Kidney (tissue), 14 donors: Measurements from ENCODE around the gene PPM1N. TPM values are rescaled to one million over a fixed set of nuclear protein-coding genes. Genes with fewer than 3 reads are reported as not detected.

Experiments
- DNase-seq, 5 donors: peaks; one replicate each; pipeline ENCODE4 v3.0.0-alpha.2; 2013 to 2020
- FAIRE-seq: peaks from 2 replicates; lab custom pipeline; 2012; peaks lifted over from hg19 to GRCh38; lab: Jason Lieb, UNC
- H3K27ac ChIP-seq, 2 donors: one replicate each; pipeline ENCODE4 v1.7.0; 2013; ENCODE audit warnings: low read depth in 2 of 2, low read length in 2 of 2, inconsistent platforms in 1 of 2
- H3K27me3 ChIP-seq: one replicate; pipeline ENCODE4 v1.7.1; 2013; ENCODE audit warnings: low read length, inconsistent platforms; ENCODE audit not compliant: control insufficient read depth, insufficient read depth
- H3K36me3 ChIP-seq, 3 donors: one replicate each; pipeline versions ENCODE4 v1.7.0 to v1.7.1; 2013; ENCODE audit warnings: low read length in 3 of 3, control low read depth in 1 of 3, inconsistent platforms in 1 of 3; ENCODE audit not compliant: insufficient read depth in 3 of 3, control insufficient read depth in 2 of 3
- H3K4me1 ChIP-seq, 3 donors: one replicate each; pipeline versions ENCODE4 v1.7.0 to v1.7.1; 2013; ENCODE audit warnings: low read length in 3 of 3, inconsistent platforms in 1 of 3, low read depth in 1 of 3; ENCODE audit not compliant: control insufficient read depth in 2 of 3, insufficient read depth in 2 of 3
- H3K4me3 ChIP-seq, 3 donors: one replicate each; pipeline versions ENCODE4 v1.7.0 to v1.8.1; 2013; ENCODE audit warnings: low read length in 3 of 3, control low read depth in 1 of 3, inconsistent platforms in 1 of 3
- H3K9ac ChIP-seq, 3 donors: one replicate each; pipeline versions ENCODE4 v1.7.0 to v1.7.1; 2013; ENCODE audit warnings: low read length in 3 of 3, control low read depth in 1 of 3, inconsistent platforms in 1 of 3
- H3K9me3 ChIP-seq, 3 donors: one replicate each; pipeline versions ENCODE4 v1.7.0 to v1.7.1; 2013; ENCODE audit warnings: low read length in 3 of 3, control low read depth in 1 of 3, inconsistent platforms in 1 of 3; ENCODE audit not compliant: control insufficient read depth in 2 of 3, insufficient read depth in 1 of 3
- CTCF ChIP-seq: IDR thresholded peaks from 3 replicates; pipeline ENCODE4 v1.5.1; 2012; ENCODE audit warnings: mild to moderate bottlenecking, moderate library complexity, borderline replicate concordance; ENCODE audit not compliant: insufficient read depth; ENCODE audit errors: extremely low read depth
- intact Hi-C: fragments of 100-400 bp; cut with DNase I; formaldehyde crosslinking; loops from one replicate; pipeline ENCODE4 v1.11.1; 2022
- polyA plus RNA-seq: library from polyadenylated mRNA; stranded (reverse); fragments of 350-450 nt; fragmentation: Illumina TruSeq; extraction: RNeasy Lipid Tissue Mini Kit (QIAGEN cat#74804); gene quantifications from one replicate; pipeline ENCODE4 v1.2.3, GENCODE V29; 2014; ENCODE audit warnings: low read depth, low replicate concordance; ENCODE audit not compliant: insufficient read depth
- total RNA-seq: library from RNA; stranded (reverse); fragmentation: NEBNext Ultra II Directional; extraction: Animal tissue kit (Norgen Biotek cat#: 25700); gene quantifications from one replicate; pipeline ENCODE4 v1.2.1, GENCODE V29; 2021
- donor health status: control.
- donor health status: control.
- donor health status: control.
- donor health status: control.
- donor health status: control.
- donor health status: DM: yes; HTN: yes; CAD: no.
- donor health status: Normal renal cell carcinoma (clear cell type).

Gene PPM1N
- total and polyA plus RNA-seq, 2 donors from 2014 or later: 0.69 to 2.2 TPM

GRCh38 chr19:45475537-45476291 is 22.5 kb upstream of the PPM1N start:
- no peak for FAIRE-seq
- H3K4me3 ChIP-seq: no peak overlapping the region
- no peaks in the 10 kb centered on the region for H3K36me3 ChIP-seq
- H3K9ac ChIP-seq: no peak overlapping the region
- H3K27me3 ChIP-seq: peaks cover 22% of the 10 kb centered on the region
- peaks cover 0 to 12% (median 5%) of the 10 kb centered on the region in 3 donors for H3K4me1 ChIP-seq
- intact Hi-C loops: no loop called here
- no peak overlapping the region for H3K27ac ChIP-seq
- peak in 2 of 5 donors; percentile 46 to 54 for DNase-seq
- no peak for TF ChIP-seq CTCF
- no peaks in the 10 kb centered on the region for H3K9me3 ChIP-seq

GRCh38 chr19:45476304-45476703 is 21.9 kb upstream of the PPM1N start:
- Histone ChIP-seq H3K9me3 (no peaks in the 10 kb centered on the region), H3K36me3 (no peaks in the 10 kb centered on the region), H3K27me3 (peaks cover 22% of the 10 kb centered on the region), H3K27ac (no peak overlapping the region), H3K4me1 (peaks cover 0 to 12% (median 5%) of the 10 kb centered on the region in 3 donors), H3K4me3 (no peak overlapping the region), H3K9ac (no peak overlapping the region)
- DNase-seq (peak in 2 of 5 donors; percentile 19 to 43), FAIRE-seq (no peak)
- TF ChIP-seq CTCF: no peak
- intact Hi-C loops: no loop called here

GRCh38 chr19:45477186-45477585 is 21.1 kb upstream of the PPM1N start:
- no peak for TF ChIP-seq CTCF
- H3K27me3 ChIP-seq: peaks cover 16% of the 10 kb centered on the region
- H3K27ac ChIP-seq: no peak overlapping the region
- H3K4me3 ChIP-seq: no peak overlapping the region
- peak in 2 of 5 donors; percentile 34 to 37 for DNase-seq
- no peak for FAIRE-seq
- H3K36me3 ChIP-seq: no peaks in the 10 kb centered on the region
- no peak overlapping the region for H3K9ac ChIP-seq
- intact Hi-C loops: no loop called here
- no peaks in the 10 kb centered on the region for H3K9me3 ChIP-seq
- peaks cover 0 to 9% (median 5%) of the 10 kb centered on the region in 3 donors for H3K4me1 ChIP-seq
